ENCODE measurements around the gene C4A. TPM values are rescaled to one million over a fixed set of nuclear protein-coding genes. Genes with fewer than 3 reads are reported as not detected.

C4A gene
- total RNA-seq, 6 donors from 2014 or later, result 89.8 to 217 (median 139) TPM

DNA sequence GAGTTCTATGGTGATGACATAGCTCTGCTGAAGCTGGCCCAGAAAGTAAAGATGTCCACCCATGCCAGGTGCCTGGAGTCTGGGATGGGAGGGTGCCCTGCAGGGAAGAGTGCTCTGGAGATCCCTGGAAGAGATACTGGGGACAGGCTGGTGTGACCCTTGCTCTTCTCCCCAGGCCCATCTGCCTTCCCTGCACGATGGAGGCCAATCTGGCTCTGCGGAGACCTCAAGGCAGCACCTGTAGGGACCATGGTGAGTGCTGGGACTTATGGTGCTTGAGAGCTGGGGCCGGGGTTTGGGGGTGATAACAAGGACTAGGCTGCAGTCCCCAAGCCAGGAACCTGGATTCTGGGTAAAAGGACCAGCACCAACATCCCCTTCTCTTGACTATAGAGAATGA, 38.1 kb upstream of the C4A start:
- H3K27ac ChIP-seq, result no peak overlapping the region
- H3K9me3 ChIP-seq, result no peaks in the 10 kb centered on the region
- no peak for ATAC-seq (ENCODE audit: low FRiP score in 2 of 2)
- 80 to 92% methylated on average over 2 to 3 of the region's 3 CpGs for WGBS, 2 donors
- TF ChIP-seq EP300 (IDR thresholded peaks at IDR 0.05) (no peak), POLR2A (IDR thresholded peaks at IDR 0.05) (no peak), POLR2AphosphoS5 (IDR thresholded peaks at IDR 0.05) (no peak)
- TF ChIP-seq, protein P1, sequence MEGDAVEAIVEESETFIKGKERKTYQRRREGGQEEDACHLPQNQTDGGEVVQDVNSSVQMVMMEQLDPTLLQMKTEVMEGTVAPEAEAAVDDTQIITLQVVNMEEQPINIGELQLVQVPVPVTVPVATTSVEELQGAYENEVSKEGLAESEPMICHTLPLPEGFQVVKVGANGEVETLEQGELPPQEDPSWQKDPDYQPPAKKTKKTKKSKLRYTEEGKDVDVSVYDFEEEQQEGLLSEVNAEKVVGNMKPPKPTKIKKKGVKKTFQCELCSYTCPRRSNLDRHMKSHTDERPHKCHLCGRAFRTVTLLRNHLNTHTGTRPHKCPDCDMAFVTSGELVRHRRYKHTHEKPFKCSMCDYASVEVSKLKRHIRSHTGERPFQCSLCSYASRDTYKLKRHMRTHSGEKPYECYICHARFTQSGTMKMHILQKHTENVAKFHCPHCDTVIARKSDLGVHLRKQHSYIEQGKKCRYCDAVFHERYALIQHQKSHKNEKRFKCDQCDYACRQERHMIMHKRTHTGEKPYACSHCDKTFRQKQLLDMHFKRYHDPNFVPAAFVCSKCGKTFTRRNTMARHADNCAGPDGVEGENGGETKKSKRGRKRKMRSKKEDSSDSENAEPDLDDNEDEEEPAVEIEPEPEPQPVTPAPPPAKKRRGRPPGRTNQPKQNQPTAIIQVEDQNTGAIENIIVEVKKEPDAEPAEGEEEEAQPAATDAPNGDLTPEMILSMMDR (IDR thresholded peaks at IDR 0.05), result no peak
- H3K36me3 ChIP-seq, result peaks cover 0 to 37% (median 8%) of the 10 kb centered on the region in 4 donors
- DNase-seq, result no peak
- no peak overlapping the region for H3K4me3 ChIP-seq
- no peaks in the 10 kb centered on the region for H3K27me3 ChIP-seq
- peaks cover 17 to 26% (median 21%) of the 10 kb centered on the region in 4 donors for H3K4me1 ChIP-seq

GRCh38 chr6:31945154-31945506, 36.7 kb upstream of the C4A start:
- WGBS, 2 donors, result 80 to 85% methylated on average over 9 of the region's 9 CpGs
- H3K4me1 ChIP-seq, result peaks cover 17 to 28% (median 21%) of the 10 kb centered on the region in 4 donors
- H3K4me3 ChIP-seq, result peak overlapping the region in 2 of 4 donors; percentile 26 to 39
- H3K27me3 ChIP-seq, result no peaks in the 10 kb centered on the region
- TF ChIP-seq POLR2A (IDR thresholded peaks at IDR 0.05) (no peak), EP300 (IDR thresholded peaks at IDR 0.05) (no peak), POLR2AphosphoS5 (IDR thresholded peaks at IDR 0.05) (no peak)
- TF ChIP-seq, protein P1 (IDR thresholded peaks at IDR 0.05), result no peak
- ATAC-seq (ENCODE audit: low FRiP score in 2 of 2) (no peak), DNase-seq (no peak)
- H3K27ac ChIP-seq, result peak overlapping the region; percentile 76 to 90 (median 86)
- H3K9me3 ChIP-seq, result no peaks in the 10 kb centered on the region
- H3K36me3 ChIP-seq, result peaks cover 0 to 29% (median 10%) of the 10 kb centered on the region in 4 donors

- H3K27me3 ChIP-seq, result no peaks in the 10 kb centered on the region
- 29 to 40% methylated on average over 9 to 11 of the region's 11 CpGs for WGBS, 2 donors
Observed at GRCh38 chr6:31945507-31946369, 36.1 kb upstream of the C4A start, which contains the start of gene CFB. TSS of gene CFB (plus strand) at chr6:31946095. CDS start at chr6:31946222, 127 bp downstream.

DNA sequence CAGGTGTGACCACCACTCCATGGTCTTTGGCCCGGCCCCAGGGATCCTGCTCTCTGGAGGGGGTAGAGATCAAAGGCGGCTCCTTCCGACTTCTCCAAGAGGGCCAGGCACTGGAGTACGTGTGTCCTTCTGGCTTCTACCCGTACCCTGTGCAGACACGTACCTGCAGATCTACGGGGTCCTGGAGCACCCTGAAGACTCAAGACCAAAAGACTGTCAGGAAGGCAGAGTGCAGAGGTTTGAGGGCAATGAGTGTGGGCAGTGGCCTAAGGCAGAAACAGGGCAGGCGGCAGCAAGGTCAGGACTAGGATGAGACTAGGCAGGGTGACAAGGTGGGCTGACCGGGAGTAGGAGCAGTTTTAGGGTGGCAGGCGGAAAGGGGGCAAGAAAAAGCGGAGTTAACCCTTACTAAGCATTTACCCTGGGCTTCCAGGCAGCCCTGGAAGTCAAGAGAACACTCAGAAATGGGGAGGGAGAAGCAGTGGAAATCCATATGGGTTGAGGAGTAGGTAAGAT, 35.4 kb upstream of the C4A start:
- WGBS, 2 donors, result 81 to 82% methylated on average over 10 to 11 of the region's 11 CpGs
- TF ChIP-seq POLR2AphosphoS5 (IDR thresholded peaks at IDR 0.05), result no peak
- TF ChIP-seq, protein P1 (IDR thresholded peaks at IDR 0.05), result no peak
- TF ChIP-seq POLR2A (IDR thresholded peaks at IDR 0.05), result no peak
- no peak for TF ChIP-seq EP300 (IDR thresholded peaks at IDR 0.05)
- no peak for DNase-seq

More at GRCh38 chr6:31945507-31946369, 36.1 kb upstream of the C4A start, which contains the start of gene CFB:
- Histone ChIP-seq H3K4me1 (peaks cover 17 to 28% (median 21%) of the 10 kb centered on the region in 4 donors), H3K27ac (peak within 1 kb of the TSS; percentile 76 to 90 (median 86)), H3K36me3 (peaks cover 0 to 31% (median 15%) of the 10 kb centered on the region in 4 donors), H3K9me3 (no peaks in the 10 kb centered on the region), H3K4me3 (peak within 1 kb of the TSS in 3 of 4 donors; percentile 3 to 39 (median 26))
- DNase-seq (peak in 1 of 2 donors; percentile 85), ATAC-seq (ENCODE audit: low FRiP score in 2 of 2) (peak; percentile 80 to 82)
- TF ChIP-seq POLR2A (IDR thresholded peaks at IDR 0.05) (peak in 1 of 4 donors; percentile 46), EP300 (IDR thresholded peaks at IDR 0.05) (peak in 2 of 4 donors; percentile 17 to 69), POLR2AphosphoS5 (IDR thresholded peaks at IDR 0.05) (peak; percentile 46 to 53)
- TF ChIP-seq, protein P1 (IDR thresholded peaks at IDR 0.05), result no peak

More for the DNA sequence above, 35.4 kb upstream of the C4A start:
- Histone ChIP-seq H3K27ac (peak overlapping the region; percentile 76 to 90 (median 86)), H3K4me3 (peak overlapping the region in 3 of 4 donors; percentile 3 to 39 (median 26)), H3K36me3 (peaks cover 0 to 35% (median 22%) of the 10 kb centered on the region in 4 donors), H3K4me1 (peaks cover 17 to 28% (median 21%) of the 10 kb centered on the region in 4 donors), H3K27me3 (no peaks in the 10 kb centered on the region), H3K9me3 (no peaks in the 10 kb centered on the region)
- no peak for ATAC-seq (ENCODE audit: low FRiP score in 2 of 2)
